Left forelimb (tissue), 1 donor: ENCODE measurements around the gene PIF1.
A peak's percentile ranks its signal among the peaks of the same experiment; 100 is the strongest.
"Not testable (repeated sequence)": the region's sequence is repeated elsewhere in the genome, so short reads cannot be mapped to it uniquely, and the experiment has no call there.

ENCODE experiments used
- DNase-seq: peaks from one replicate; pipeline ENCODE4 v3.0.0-alpha.2; 2018; ENCODE audit warnings: low spot score

PIF1 gene

DNA sequence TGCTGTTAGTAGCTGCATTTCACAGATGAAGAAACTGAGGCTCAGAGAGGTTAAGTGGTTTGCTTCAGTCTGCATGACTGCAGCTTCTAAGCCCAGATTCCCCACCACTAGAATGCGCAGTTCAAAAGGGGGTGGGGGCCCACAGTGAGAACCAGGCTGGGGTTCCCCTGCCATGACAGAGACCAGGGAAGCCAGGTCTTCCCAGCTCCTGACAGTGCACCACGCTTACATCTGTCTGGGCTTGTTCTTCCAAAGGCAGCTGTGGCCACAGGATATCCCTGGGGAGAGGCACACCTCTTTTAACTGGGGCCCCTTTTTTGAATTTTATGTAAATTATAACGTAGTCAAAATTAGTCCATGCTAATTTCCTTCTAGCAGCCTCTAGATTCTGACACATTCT, 21.6 kb upstream of the PIF1 start:
- no peak for DNase-seq

- no peak for DNase-seq
Measured at GRCh38 chr15:64845831-64846595, 20.6 kb upstream of the PIF1 start.

DNA sequence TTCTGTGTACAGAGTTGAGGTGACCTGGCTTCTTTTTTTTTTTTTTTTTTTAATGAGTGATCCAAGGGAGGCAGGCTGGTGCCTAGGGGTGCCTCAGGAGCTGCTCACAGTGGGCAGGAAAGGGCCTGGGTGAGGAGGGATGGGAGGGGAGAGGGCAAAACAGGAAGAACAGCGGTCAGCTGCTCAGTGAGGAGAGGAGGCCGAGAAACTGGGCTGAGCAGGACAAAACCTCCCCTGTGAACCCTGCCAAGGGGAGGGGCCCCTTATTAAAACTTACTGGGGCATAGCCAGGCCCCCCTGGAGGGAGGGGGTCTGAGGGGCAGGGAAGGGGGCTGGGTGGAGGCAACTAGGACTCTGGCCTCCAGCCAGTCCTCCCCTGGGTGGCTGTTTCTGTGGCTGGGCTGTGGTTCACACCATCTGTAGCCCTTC, 19.8 kb upstream of the PIF1 start:
- no peak for DNase-seq

DNA sequence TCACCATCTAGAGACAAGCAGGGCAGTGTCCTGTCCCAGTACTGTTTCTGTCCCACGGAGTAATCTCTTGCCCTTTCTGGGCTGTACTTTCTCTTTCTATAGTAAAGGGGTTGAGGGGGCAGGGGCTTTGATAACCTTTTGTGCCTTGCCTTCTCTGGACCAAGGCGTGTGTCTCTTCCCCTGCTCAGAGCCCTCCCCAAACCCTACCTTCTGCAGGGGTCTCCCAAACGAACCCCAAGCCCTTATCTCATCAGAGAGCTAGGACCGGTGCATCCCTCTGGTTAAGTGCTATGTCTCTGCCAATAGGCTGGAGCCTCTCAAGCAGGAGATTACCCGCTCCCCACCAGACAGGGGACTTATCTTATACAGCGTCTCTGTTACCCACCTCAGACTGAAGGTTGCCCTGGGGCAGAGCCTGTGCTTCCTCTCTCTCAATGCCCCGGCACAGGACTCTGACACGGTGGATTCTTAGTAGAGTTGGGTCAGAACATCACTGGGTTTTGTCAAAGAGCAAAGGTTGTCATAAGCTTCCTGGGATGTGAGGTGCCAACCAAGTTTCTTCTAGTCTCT, 19.2 kb upstream of the PIF1 start:
- no peak for DNase-seq

GRCh38 chr15:64843991-64844390, 18.5 kb upstream of the PIF1 start:
- no peak for DNase-seq

DNA sequence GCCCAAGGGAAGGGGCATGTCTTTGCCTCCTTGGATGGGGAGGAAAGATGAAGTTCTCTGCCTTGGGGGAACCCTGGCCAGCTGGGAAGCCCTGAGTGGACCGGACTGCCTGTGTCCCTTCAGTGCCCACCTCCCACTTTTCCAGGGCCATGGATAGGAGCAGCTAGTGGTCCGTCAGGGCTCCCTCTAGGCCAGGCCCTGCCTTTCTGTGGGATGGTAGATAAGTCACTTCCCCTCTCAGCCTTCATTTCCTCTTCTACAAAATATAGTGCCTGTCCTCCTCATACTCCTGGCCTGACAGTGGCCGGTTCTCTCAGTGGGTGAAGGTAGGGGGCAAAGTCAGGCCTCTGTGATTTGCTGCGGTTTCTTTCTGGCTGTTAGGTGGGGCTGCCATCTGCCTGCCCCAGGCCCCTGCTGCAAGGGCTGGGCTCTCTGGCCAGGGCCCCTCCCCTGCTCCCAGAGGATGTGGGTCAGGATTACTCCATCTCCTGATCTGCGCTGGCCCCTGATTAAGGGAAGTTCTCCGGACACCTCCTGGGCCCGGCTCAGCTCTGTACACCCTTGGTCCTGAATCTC, 17.6 kb upstream of the PIF1 start:
- no peak for DNase-seq

GRCh38 chr15:64842096-64842939, 16.9 kb upstream of the PIF1 start:
- no peak for DNase-seq

DNA sequence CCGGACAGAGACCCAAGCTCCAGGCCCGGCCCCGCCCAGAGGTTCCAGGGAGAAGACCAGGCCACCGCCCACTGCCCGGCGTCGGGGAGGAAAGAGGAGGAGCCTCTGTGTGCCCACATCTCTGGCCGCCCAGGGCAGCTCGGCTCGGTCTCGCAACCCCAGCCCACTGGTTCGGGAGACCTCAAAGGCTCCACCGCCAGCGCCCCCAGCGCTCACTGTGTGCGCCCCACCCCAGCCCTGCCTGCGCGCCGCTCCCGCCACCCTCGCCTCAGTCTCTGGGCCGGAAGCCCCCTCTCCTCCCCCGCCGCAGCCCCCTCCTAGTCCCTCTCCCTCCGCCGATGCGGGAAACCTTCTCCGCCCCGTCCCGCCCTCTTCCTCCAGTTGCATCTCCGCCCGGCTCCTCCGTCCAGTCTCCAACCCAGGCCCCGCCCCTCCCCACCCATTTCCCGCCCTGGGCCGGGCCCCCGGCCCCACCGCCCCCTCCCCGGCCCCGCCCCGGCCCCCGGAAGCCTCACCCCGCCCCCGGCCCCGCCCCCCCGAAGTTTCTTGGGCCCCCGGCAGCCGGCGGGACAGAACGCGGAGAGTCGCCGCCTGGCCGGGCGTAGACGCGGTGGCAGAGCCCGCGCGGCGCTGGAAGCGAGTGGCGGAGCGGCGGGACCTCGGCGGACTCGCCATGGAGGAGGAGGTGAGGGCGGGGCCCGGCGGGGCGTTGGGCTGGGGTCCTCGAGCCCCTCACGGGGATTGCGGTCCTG, 16.1 kb upstream of the PIF1 start, which contains the start of gene PLEKHO2:
TSS of gene PLEKHO2 (plus strand) at position 572 of the 752 bp plus-strand sequence. CDS start at position 674, 102 bp downstream.
- DNase-seq = peak; percentile 99

GRCh38 chr15:64841060-64841343, 15.6 kb upstream of the PIF1 start:
- DNase-seq = no peak

DNA sequence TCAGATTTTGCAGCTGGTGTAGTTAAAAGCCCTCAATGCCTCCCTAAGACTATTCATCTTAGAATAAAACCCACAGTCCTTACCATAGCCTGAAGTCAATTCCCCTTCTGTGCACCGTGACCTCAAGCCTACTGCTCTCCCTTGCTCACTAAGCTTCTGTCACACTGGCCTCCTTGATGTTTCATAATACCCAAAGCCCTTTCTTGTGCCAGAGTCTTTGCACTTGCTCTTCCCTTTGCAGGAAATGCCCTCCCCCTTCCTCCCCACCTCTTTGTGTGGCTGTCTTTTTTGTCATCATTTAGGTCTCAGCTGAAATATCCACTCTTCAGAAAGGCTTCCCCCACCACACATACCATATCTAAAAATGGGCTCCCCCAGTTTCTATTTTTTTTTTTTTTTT, 12.1 kb upstream of the PIF1 start:
- no peak for DNase-seq

- DNase-seq = no peak
Measured at GRCh38 chr15:64836023-64836536, 10.6 kb upstream of the PIF1 start.

GRCh38 chr15:64833690-64834089, 8.2 kb upstream of the PIF1 start:
- no peak for DNase-seq

- no peak for DNase-seq
Measured at GRCh38 chr15:64828985-64829384, 3.5 kb upstream of the PIF1 start.

- DNase-seq = no peak
Measured at GRCh38 chr15:64824929-64825430, 467 bp downstream of the PIF1 start.

DNA sequence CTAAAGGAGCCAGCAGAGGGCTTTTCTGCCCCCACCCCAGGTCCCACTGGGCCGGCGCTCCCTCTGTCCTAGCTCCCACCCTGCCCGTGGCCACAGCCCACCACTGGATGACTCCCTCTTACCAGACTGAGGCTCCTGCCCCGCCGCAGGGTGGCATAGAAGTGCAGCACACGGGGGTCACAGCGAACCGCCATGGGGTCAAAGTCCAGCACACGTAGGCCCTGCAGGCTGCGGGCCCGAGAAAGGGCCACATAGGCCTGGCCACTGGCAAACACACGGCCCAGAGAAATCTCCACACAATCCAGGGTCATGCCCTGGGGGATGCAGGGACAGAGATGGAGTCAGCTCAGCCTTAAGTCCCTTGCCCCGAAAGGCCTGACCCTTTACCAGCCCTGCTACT, 9.0 kb downstream of the PIF1 start:
- DNase-seq = no peak

GRCh38 chr15:64814965-64815364, 10.5 kb downstream of the PIF1 start:
- not testable (repeated sequence) for DNase-seq

DNA sequence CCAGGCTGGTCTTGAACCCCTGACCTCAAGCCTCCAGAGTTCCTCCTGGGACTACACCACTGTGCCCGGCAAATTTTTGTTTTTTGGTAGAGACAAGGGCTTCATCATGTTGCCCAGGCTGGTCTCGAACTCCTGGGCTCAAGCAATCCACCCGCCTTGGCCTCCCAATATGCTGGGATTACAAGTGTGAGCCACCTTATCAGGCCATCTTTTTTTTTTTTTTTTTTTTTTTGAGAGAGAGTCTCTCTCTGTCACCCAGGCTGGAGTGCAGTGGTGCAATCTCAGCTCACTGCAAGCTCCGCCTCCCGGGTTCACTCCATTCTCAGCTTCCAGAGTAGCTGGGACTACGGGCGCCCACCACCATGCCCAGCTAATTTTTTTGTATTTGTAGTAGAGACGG, 11.2 kb downstream of the PIF1 start:
- DNase-seq = not testable (repeated sequence)

DNA sequence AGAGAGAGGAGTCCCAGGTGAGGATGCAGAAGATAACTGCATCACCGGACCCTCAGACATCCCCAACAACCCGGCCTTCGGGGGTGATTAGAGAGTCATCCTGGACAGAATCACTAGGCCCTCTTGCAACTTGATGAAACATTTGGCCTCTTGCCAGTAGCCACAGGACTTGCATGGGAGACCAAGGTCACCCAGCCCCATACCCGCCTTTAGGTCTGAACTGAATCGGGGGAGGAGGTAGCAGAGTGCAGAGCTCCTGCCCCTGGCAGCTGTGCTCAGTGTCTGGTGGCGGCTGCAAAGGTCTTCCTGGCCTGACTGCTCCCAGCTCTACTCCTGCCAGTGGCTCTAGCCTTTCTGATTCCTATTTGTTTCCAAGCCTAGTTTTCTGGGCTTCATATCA, 12.4 kb downstream of the PIF1 start:
- DNase-seq = no peak

DNA sequence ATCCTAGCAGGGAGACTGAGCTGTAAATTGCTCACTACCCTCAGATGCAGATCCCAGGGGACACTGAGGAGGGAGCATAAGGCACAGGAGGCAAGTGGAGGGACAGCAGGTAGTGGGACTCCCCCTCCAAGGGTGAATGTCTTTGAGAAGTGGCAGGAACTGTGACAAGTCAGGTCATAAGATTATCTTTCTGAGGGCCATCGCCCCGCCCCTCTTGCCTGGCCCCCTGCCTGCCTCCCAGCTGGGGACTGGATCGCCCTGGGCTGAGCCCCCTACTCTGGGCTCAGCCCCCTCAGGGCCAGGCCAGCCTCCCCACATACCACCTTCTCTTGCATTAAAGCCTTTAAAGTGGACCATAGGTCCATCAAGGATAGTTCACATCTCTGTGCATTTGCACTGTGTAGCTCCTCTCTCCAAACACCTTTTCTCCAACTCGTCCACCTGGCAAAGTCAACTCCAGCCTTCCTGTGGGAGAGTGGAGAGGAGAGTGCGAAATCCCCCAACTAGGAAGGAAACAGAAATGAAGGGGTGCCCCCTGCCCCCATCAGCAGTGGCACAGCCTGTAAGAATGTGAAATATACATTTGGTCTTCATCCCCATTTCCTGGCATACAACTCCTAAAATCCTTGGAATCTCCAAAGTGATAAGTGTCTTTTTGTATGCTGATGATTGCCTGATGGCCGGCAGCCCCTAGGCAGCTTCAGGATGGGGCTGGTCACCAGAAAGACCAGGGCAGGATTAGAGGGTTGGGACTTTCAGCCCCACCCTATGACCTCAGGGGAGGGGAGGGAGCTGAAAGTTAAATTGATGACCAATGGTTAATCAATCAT, 14.7 kb downstream of the PIF1 start:
- DNase-seq = no peak

- peak; percentile 87 for DNase-seq
Measured at GRCh38 chr15:64809649-64810496, 15.6 kb downstream of the PIF1 start.
